Uterus (tissue), 4 donors: Measurements from ENCODE around the gene TAOK3. TPM values are rescaled to one million over a fixed set of nuclear protein-coding genes. Genes with fewer than 3 reads are reported as not detected.

Experiments used
- DNase-seq, 2 donors: peaks; one replicate each; pipeline ENCODE4 v3.0.0-alpha.2; 2019 to 2020
- H3K27ac ChIP-seq, 2 donors: fragments of 200-600 bp; sonication (generic); 1 replicate in 1 of 2; 2 replicates in 1 of 2; pipeline ENCODE4 v1.5.1; 2016 to 2018
- H3K27me3 ChIP-seq, 2 donors: fragments of 200-600 bp; sonication (generic); one replicate each; pipeline ENCODE4 v1.5.1; 2018 to 2019; ENCODE audit warnings: control low read depth in 1 of 2
- H3K36me3 ChIP-seq, 2 donors: fragments of 200-600 bp; sonication (generic); one replicate each; pipeline ENCODE4 v1.5.1; 2019; ENCODE audit warnings: control low read depth in 1 of 2
- H3K4me1 ChIP-seq, 2 donors: fragments of 200-600 bp; sonication (generic); one replicate each; pipeline ENCODE4 v1.5.1; 2018 to 2019; ENCODE audit warnings: control low read depth in 1 of 2
- H3K4me3 ChIP-seq, 2 donors: fragments of 200-600 bp; sonication (generic); 1 replicate in 1 of 2; 2 replicates in 1 of 2; pipeline ENCODE4 v1.5.1; 2018 to 2019; ENCODE audit warnings: mild to moderate bottlenecking in 1 of 2
- H3K9me3 ChIP-seq, 2 donors: fragments of 200-600 bp; sonication (generic); one replicate each; pipeline ENCODE4 v1.5.1; 2019; ENCODE audit warnings: control low read depth in 1 of 2
- POLR2A ChIP-seq, 2 donors: fragments of 450-650 bp; IDR thresholded peaks; one replicate each; pipeline ENCODE4 v1.6.1; 2016; ENCODE audit warnings: antibody characterized with exemption in 2 of 2, mild to moderate bottlenecking in 1 of 2, moderate library complexity in 1 of 2
- intact Hi-C: fragments of 100-400 bp; cut with DNase I; formaldehyde crosslinking; loops from one replicate; pipeline ENCODE4 v1.15.1; 2023; ENCODE audit warnings: low total_unique reads
- total RNA-seq, 4 donors: library from RNA; depleted of rRNA in 3 of 4; stranded (reverse); fragments of >200 nt in 3 of 4; gene quantifications; one replicate each; pipeline versions ENCODE4 v1.1.0 to v1.2.4, GENCODE V29; 2014 to 2023
- TF ChIP-seq, protein P1 (sequence below), 4 experiments: fragments of 200-600 bp in 2 of 4; fragments of 450-650 bp in 2 of 4; sonication (generic) in 2 of 4; IDR thresholded peaks; one replicate each; pipeline ENCODE4 v1.5.1; 2016 to 2019; ENCODE audit warnings: antibody characterized with exemption in 4 of 4, mild to moderate bottlenecking in 2 of 4, moderate library complexity in 1 of 4
- donor health status: DM: yes; HTN: yes; CAD: no.

The TAOK3 gene
- total RNA-seq, 4 donors from 2014 or later: 14.9 to 35.1 (median 24.8) TPM

DNA sequence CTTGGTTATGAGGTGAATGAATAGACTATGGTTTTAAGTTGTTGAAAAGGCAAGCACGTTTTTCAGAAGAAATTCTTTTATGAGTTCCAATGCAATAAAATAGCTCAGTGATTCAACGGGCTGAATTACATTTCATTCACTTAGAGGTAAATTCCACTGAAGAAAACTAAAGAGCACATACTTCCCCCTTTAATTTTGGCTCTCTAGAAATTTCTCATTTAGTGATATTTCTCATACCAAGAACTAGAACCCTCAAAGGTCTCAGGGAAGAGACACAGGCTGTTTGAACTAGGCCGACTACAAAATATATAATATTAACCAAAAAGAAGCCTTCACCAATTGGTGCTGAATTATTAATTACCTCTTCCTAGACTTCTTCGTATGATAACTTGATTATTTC is 68.6 kb downstream of the TAOK3 start:
- Histone ChIP-seq H3K36me3 (no peaks in the 10 kb centered on the region), H3K9me3 (no peaks in the 10 kb centered on the region), H3K4me3 (no peak overlapping the region), H3K27ac (no peak overlapping the region), H3K4me1 (no peaks in the 10 kb centered on the region), H3K27me3 (no peaks in the 10 kb centered on the region)
- no peak for DNase-seq
- TF ChIP-seq, protein P1, sequence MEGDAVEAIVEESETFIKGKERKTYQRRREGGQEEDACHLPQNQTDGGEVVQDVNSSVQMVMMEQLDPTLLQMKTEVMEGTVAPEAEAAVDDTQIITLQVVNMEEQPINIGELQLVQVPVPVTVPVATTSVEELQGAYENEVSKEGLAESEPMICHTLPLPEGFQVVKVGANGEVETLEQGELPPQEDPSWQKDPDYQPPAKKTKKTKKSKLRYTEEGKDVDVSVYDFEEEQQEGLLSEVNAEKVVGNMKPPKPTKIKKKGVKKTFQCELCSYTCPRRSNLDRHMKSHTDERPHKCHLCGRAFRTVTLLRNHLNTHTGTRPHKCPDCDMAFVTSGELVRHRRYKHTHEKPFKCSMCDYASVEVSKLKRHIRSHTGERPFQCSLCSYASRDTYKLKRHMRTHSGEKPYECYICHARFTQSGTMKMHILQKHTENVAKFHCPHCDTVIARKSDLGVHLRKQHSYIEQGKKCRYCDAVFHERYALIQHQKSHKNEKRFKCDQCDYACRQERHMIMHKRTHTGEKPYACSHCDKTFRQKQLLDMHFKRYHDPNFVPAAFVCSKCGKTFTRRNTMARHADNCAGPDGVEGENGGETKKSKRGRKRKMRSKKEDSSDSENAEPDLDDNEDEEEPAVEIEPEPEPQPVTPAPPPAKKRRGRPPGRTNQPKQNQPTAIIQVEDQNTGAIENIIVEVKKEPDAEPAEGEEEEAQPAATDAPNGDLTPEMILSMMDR (IDR thresholded peaks at IDR 0.05): no peak
- no peak for TF ChIP-seq POLR2A (IDR thresholded peaks at IDR 0.05)
- intact Hi-C loops: no loop called here

DNA sequence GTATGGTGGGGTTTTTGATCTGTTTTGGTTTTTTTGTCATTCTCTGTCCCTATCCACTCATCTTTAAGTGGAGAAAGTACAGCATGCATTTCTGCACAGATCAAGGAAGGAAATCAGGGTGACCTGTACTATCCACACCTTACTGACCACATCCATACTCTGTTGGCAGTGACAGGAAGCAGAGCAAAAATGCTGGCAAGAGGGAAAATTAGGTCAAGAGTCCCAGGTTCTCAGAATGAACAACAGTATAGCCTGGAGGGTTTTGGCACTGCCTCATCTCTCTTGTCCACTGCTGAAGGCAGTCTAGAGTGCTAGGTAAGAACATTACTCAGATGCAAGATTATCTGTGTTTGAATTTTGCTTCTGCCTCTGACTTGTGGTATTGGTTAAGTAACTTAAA is 70.7 kb downstream of the TAOK3 start:
- no peak overlapping the region for H3K27ac ChIP-seq
- intact Hi-C loops: no loop called here
- TF ChIP-seq, protein P1 (IDR thresholded peaks at IDR 0.05): no peak
- no peak for TF ChIP-seq POLR2A (IDR thresholded peaks at IDR 0.05)

DNA sequence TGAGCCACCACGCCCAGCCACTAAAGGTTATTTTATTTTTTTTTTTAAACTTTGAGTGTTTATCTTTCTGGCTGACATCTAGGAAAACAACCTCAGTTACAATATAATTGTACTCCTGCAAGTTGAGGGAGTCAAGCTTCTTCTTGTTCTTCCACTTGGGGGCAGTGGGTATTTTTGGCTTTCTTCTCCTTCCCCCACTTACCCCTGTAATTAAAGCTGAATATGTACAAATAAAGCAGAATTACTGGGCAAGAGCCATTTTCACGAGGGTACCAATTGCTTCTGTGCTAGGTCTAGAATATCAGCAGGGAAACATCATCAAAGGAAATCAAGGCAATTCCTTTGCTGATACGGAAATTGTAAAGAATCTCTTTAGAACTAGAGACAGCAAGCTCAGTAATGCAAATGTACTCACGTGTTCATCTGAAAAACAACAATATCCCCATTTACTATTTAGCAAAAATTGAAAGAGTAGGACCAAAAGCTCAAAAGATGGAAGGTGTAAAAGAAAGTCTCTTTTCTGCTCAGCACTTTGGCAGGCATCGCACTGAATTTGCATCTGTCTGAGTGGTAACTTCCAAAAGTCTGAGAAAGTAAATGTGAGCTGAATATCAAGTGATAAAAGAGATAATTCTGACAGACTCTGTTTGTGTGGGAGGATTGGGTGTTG is 72.8 kb downstream of the TAOK3 start:
- no peak for DNase-seq
- H3K4me1 ChIP-seq: no peaks in the 10 kb centered on the region
- intact Hi-C loops: no loop called here
- no peaks in the 10 kb centered on the region for H3K9me3 ChIP-seq
- H3K36me3 ChIP-seq: no peaks in the 10 kb centered on the region
- TF ChIP-seq, protein P1 (IDR thresholded peaks at IDR 0.05): no peak
- TF ChIP-seq POLR2A (IDR thresholded peaks at IDR 0.05): no peak
- no peaks in the 10 kb centered on the region for H3K27me3 ChIP-seq
- H3K27ac ChIP-seq: peak overlapping the region in 1 of 2 donors; percentile 3
- H3K4me3 ChIP-seq: no peak overlapping the region

More for the DNA sequence above, 70.7 kb downstream of the TAOK3 start:
- Histone ChIP-seq H3K27me3 (no peaks in the 10 kb centered on the region), H3K4me3 (no peak overlapping the region), H3K36me3 (no peaks in the 10 kb centered on the region), H3K4me1 (no peaks in the 10 kb centered on the region), H3K9me3 (no peaks in the 10 kb centered on the region)
- DNase-seq: no peak

DNA sequence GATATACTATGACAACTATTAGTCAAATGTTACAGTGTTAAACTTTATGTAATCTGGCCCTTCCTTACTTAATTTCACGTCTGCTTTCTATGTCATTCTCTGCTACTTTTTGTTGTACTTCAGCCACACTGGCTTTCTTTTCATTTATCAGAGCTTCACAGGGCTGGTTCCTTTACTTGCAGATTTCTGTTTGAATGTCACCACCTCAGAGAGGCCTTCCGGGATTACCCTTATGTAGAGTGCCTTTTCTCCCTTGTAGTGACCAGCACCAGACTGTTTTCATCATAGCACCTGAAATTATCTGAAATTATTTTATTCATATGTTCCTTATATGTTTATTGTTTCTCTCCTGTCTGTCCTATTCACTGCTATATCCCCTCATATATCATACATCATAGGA is 75.4 kb downstream of the TAOK3 start:
- intact Hi-C loops: no loop called here
- H3K27ac ChIP-seq: no peak overlapping the region
- no peaks in the 10 kb centered on the region for H3K9me3 ChIP-seq
- H3K27me3 ChIP-seq: no peaks in the 10 kb centered on the region
- TF ChIP-seq, protein P1 (IDR thresholded peaks at IDR 0.05): no peak
- H3K4me3 ChIP-seq: no peak overlapping the region
- no peaks in the 10 kb centered on the region for H3K36me3 ChIP-seq
- DNase-seq: no peak
- H3K4me1 ChIP-seq: no peaks in the 10 kb centered on the region

DNA sequence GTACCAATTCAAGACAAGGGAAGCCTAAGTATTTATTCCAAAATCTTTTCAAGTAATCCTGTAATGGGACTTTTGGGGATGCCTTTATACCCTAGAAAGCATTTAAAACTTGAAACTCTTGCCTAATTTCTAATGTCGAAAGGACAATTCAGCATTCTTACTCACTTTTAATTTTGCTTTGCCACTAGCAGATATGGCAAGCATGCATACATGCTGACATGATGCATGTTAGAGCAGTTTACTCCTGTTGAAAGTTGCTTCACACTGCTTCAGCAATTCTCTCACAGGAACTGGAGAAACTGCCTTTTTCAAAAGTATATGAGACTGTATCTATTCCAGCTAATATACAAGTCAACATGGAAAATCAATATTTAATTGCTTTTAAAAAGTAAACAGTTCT is 79.9 kb downstream of the TAOK3 start:
- Histone ChIP-seq H3K27ac (no peak overlapping the region), H3K4me1 (no peaks in the 10 kb centered on the region), H3K9me3 (no peaks in the 10 kb centered on the region), H3K36me3 (no peaks in the 10 kb centered on the region), H3K4me3 (no peak overlapping the region), H3K27me3 (no peaks in the 10 kb centered on the region)
- intact Hi-C loops: no loop called here
- DNase-seq: no peak
- TF ChIP-seq, protein P1 (IDR thresholded peaks at IDR 0.05): no peak
- no peak for TF ChIP-seq POLR2A (IDR thresholded peaks at IDR 0.05)
